Tibial nerve (tissue), 3 donors: Measurements from ENCODE around the gene ASIC1.

Source experiments
- POLR2A ChIP-seq, 2 donors: fragments of 450-650 bp; IDR thresholded peaks; one replicate each; pipeline ENCODE4 v1.6.1; 2017; ENCODE audit warnings: antibody characterized with exemption in 2 of 2, mild to moderate bottlenecking in 2 of 2, moderate library complexity in 2 of 2
- TF ChIP-seq, protein P1 (sequence below), 5 experiments: fragments of 200-600 bp in 3 of 5; fragments of 450-650 bp in 2 of 5; sonication (generic) in 3 of 5; IDR thresholded peaks; one replicate each; pipeline ENCODE4 v1.5.1; 2016 to 2019; ENCODE audit warnings: antibody characterized with exemption in 5 of 5, mild to moderate bottlenecking in 3 of 5, moderate library complexity in 2 of 5

DNA sequence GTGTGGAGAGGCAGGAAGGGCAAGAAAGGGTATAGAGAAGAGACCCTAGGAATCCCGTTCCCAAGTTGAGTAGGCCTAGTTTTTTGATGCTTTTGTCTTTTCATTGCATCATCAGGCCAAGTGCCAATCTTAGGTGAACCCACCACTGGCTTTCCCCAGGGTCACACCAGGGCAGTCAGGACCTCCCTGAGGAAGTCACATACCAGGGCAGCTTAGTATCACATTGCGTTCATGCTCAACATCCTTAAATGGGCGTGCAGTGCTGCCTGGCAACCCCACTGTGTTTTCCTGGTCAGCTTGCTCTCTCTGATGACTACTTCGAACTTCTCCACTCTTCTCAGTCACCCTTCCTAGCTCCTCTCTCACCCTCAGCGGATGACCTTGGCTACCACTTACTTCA is 9.0 kb downstream of the ASIC1 start:
- TF ChIP-seq, protein P1, sequence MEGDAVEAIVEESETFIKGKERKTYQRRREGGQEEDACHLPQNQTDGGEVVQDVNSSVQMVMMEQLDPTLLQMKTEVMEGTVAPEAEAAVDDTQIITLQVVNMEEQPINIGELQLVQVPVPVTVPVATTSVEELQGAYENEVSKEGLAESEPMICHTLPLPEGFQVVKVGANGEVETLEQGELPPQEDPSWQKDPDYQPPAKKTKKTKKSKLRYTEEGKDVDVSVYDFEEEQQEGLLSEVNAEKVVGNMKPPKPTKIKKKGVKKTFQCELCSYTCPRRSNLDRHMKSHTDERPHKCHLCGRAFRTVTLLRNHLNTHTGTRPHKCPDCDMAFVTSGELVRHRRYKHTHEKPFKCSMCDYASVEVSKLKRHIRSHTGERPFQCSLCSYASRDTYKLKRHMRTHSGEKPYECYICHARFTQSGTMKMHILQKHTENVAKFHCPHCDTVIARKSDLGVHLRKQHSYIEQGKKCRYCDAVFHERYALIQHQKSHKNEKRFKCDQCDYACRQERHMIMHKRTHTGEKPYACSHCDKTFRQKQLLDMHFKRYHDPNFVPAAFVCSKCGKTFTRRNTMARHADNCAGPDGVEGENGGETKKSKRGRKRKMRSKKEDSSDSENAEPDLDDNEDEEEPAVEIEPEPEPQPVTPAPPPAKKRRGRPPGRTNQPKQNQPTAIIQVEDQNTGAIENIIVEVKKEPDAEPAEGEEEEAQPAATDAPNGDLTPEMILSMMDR (IDR thresholded peaks at IDR 0.05), result no peak
- TF ChIP-seq POLR2A (IDR thresholded peaks at IDR 0.05), result no peak
